Stimulated activated CD8-positive, alpha-beta memory T cell treated with anti-CD3 and anti-CD28 coated beads, Interleukin-7, amount 100 ng/mL, for 24 hours (primary cell): ENCODE results near the gene SGCD.

ENCODE experiments used
- DNase-seq: peaks from one replicate; pipeline ENCODE4 v3.0.0-alpha.2; 2020; ENCODE audit warnings: low read depth

The SGCD gene

GRCh38 chr5:156779436-156779835 is 452.5 kb downstream of the SGCD start:
- no peak for DNase-seq

DNA sequence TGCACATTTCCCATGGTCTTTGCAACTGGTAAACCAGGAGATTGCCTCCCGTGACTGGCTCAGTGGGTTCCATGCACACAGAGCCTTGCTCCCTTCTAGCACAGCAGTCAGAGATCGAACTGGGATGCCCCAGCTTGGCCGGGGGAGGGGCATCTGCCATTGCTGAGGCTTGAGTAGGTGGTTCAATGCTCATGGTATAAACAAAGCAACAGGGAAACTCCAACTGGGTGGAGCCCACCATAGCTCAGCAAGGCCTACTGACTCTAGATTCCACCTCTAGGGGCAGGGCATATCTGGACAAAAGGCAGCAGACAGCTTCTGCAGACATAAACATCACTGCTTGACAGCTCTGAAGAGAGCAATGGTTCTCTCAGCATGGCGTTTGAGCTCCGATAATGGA is 456.1 kb downstream of the SGCD start:
- no peak for DNase-seq

DNA sequence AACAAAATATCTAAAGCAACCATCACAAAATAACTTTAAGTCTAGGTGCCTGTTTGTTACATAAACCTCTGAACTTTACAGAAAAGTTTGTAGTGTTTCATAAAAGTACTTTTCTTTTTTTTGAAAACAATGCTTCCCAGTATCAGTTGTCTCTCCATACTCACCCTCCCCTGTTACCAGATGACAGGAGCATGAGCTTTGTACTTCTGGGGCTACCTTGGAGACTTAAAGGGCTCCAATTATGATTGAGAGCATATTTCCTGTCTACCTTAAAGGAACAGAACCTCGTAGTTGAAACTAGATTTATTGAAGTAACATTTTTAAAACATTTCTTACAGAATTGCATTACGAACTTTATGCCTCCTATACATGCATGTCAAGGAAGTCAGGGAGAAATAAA is 467.7 kb downstream of the SGCD start:
- DNase-seq = no peak

- DNase-seq = no peak
Measured at GRCh38 chr5:156798201-156798600, 471.2 kb downstream of the SGCD start.

- DNase-seq = no peak
Measured at GRCh38 chr5:156799171-156799570, 472.2 kb downstream of the SGCD start.

DNA sequence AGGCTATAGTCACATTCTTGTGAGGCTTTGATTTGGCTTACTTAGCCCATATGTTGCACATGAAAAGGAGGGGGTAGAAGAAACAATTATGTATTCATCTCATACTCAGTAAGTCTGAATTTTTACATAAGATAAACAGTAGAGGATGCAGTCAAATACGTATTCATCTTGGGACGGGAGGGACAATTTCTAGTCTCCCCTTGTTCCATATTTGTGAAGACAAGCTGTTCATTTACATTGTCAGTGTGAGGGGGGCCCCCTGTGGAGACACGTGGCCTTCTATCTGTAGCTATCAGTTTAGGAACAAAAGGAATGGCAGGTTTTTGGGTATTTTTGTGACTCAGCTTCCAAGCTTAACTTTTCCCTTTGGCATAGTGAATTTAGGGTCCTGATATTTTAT is 474.0 kb downstream of the SGCD start:
- DNase-seq = no peak

GRCh38 chr5:156802501-156802900 is 475.5 kb downstream of the SGCD start:
- no peak for DNase-seq

GRCh38 chr5:156803404-156803803 is 476.4 kb downstream of the SGCD start:
- no peak for DNase-seq

GRCh38 chr5:156812959-156813358 is 486.0 kb downstream of the SGCD start:
- no peak for DNase-seq

DNA sequence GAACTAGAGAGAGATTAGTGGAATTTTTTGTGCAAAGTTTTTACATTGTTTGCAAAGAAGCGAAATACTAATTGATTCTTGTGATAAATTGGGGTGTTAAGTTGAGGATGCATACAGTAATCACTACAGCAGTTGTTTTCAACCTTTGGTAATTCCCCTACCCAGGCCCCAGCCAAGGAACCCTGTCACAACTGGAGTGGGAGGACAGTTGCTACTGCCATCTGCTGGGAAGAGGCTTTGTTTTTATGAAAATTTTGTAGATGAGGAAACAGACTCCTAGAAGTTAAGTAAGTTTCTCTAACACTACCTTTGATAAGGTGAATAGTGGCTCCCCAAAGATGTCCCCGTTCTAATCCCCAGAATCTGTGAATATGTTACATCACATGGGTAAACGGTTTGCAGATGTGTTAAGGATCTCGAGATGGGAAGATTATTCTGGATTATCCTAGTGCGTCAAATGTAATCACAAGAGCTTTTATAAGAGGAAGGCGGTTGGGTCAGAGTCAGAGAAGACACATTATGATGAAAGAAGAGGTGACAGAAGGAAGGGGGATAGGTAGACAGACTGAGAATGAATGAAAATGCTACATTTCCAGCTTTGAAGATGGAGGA is 489.1 kb downstream of the SGCD start:
- no peak for DNase-seq
